ENCODE results near the gene LARP4.

LARP4 gene

GRCh38 chr12:50504798-50505674 lies 104.4 kb downstream of the LARP4 start, which contains the start of gene DIP2B:
Gene DIP2B, plus strand, starts transcription at chr12:50504985. Its CDS starts 156 bp downstream, at chr12:50505141.
- Histone ChIP-seq H3K9ac (ENCODE audit: low read length) (peak within 1 kb of the TSS; percentile 76), H3K9me3 (ENCODE audit: low read length) (no peaks in the 10 kb centered on the region), H3K4me3 (ENCODE audit: low read depth in 1 of 2, low read length in 2 of 2) (peak within 1 kb of the TSS; percentile 55 to 88), H3K27ac (ENCODE audit: low read depth, low read length) (peak within 1 kb of the TSS; percentile 82), H3K27me3 (ENCODE audit: control insufficient read depth in 1 of 2, insufficient read depth in 2 of 2, low read length in 2 of 2) (no peaks in the 10 kb centered on the region), H3K36me3 (ENCODE audit: insufficient read depth, low read length) (no peaks in the 10 kb centered on the region), H3K4me1 (ENCODE audit: insufficient read depth, low read length) (peaks cover 28% of the 10 kb centered on the region)

GRCh38 chr12:50505675-50506530 lies 105.2 kb downstream of the LARP4 start:
- Histone ChIP-seq H3K4me1 (ENCODE audit: insufficient read depth, low read length) (peaks cover 28% of the 10 kb centered on the region), H3K9ac (ENCODE audit: low read length) (peak overlapping the region; percentile 76), H3K27me3 (ENCODE audit: control insufficient read depth in 1 of 2, insufficient read depth in 2 of 2, low read length in 2 of 2) (no peaks in the 10 kb centered on the region), H3K36me3 (ENCODE audit: insufficient read depth, low read length) (no peaks in the 10 kb centered on the region), H3K9me3 (ENCODE audit: low read length) (no peaks in the 10 kb centered on the region), H3K27ac (ENCODE audit: low read depth, low read length) (peak overlapping the region; percentile 82), H3K4me3 (ENCODE audit: low read depth in 1 of 2, low read length in 2 of 2) (peak overlapping the region; percentile 55 to 88)

GRCh38 chr12:50506753-50507473 lies 106.2 kb downstream of the LARP4 start:
- Histone ChIP-seq H3K9ac (ENCODE audit: low read length) (no peak overlapping the region), H3K27me3 (ENCODE audit: control insufficient read depth in 1 of 2, insufficient read depth in 2 of 2, low read length in 2 of 2) (no peaks in the 10 kb centered on the region), H3K4me3 (ENCODE audit: low read depth in 1 of 2, low read length in 2 of 2) (peak overlapping the region in 1 of 2 donors; percentile 88), H3K27ac (ENCODE audit: low read depth, low read length) (no peak overlapping the region), H3K9me3 (ENCODE audit: low read length) (no peaks in the 10 kb centered on the region), H3K4me1 (ENCODE audit: insufficient read depth, low read length) (peaks cover 28% of the 10 kb centered on the region), H3K36me3 (ENCODE audit: insufficient read depth, low read length) (no peaks in the 10 kb centered on the region)

DNA sequence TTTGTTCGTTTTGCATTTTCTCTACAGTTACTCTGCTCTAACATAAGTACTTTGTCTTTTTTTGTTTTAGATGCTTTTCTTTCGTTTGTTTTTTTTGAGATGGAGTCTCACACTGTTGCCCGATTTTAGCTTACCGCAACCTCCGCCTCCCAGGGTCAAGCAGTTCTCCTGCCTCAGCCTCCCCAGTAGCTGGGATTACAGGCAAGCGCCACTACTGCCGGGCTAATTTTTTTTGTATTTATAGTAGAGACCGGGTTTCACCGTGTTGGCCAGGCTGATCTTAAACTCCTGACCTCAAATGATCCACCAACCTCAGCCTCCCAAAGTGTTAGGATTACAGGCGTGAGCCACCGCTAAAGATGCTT lies 106.8 kb downstream of the LARP4 start:
- peaks cover 28% of the 10 kb centered on the region for H3K4me1 ChIP-seq (ENCODE audit: insufficient read depth, low read length)
- H3K9ac ChIP-seq (ENCODE audit: low read length): no peak overlapping the region
- no peaks in the 10 kb centered on the region for H3K9me3 ChIP-seq (ENCODE audit: low read length)
- no peaks in the 10 kb centered on the region for H3K27me3 ChIP-seq (ENCODE audit: control insufficient read depth in 1 of 2, insufficient read depth in 2 of 2, low read length in 2 of 2)
- H3K27ac ChIP-seq (ENCODE audit: low read depth, low read length): no peak overlapping the region
- no peak overlapping the region for H3K4me3 ChIP-seq (ENCODE audit: low read depth in 1 of 2, low read length in 2 of 2)
- H3K36me3 ChIP-seq (ENCODE audit: insufficient read depth, low read length): no peaks in the 10 kb centered on the region

GRCh38 chr12:50507930-50508329 lies 107.2 kb downstream of the LARP4 start:
- Histone ChIP-seq H3K9ac (ENCODE audit: low read length) (no peak overlapping the region), H3K9me3 (ENCODE audit: low read length) (no peaks in the 10 kb centered on the region), H3K27ac (ENCODE audit: low read depth, low read length) (no peak overlapping the region), H3K4me1 (ENCODE audit: insufficient read depth, low read length) (peaks cover 28% of the 10 kb centered on the region), H3K36me3 (ENCODE audit: insufficient read depth, low read length) (no peaks in the 10 kb centered on the region), H3K27me3 (ENCODE audit: control insufficient read depth in 1 of 2, insufficient read depth in 2 of 2, low read length in 2 of 2) (no peaks in the 10 kb centered on the region), H3K4me3 (ENCODE audit: low read depth in 1 of 2, low read length in 2 of 2) (no peak overlapping the region)

DNA sequence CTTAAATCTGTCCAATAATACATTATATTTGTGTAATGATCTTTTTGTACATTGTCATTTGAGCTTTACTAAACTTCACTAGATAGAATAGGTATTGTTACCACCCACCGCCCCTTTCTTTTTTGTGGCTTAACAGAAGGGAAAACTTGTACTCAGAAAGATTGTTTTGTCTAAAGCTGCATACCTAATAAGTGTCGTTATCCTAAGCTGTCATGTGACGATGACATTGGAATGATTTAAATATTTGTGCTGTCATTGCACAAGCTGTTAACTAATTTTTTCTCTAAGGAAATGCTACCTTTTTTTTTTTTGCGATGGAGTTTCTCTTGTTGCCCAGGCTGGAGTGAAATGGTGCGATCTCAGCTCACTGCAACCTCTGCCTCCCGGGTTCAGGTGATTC lies 107.7 kb downstream of the LARP4 start:
- Histone ChIP-seq H3K36me3 (ENCODE audit: insufficient read depth, low read length) (no peaks in the 10 kb centered on the region), H3K4me3 (ENCODE audit: low read depth in 1 of 2, low read length in 2 of 2) (no peak overlapping the region), H3K27ac (ENCODE audit: low read depth, low read length) (no peak overlapping the region), H3K27me3 (ENCODE audit: control insufficient read depth in 1 of 2, insufficient read depth in 2 of 2, low read length in 2 of 2) (no peaks in the 10 kb centered on the region), H3K9ac (ENCODE audit: low read length) (no peak overlapping the region), H3K4me1 (ENCODE audit: insufficient read depth, low read length) (peaks cover 28% of the 10 kb centered on the region), H3K9me3 (ENCODE audit: low read length) (no peaks in the 10 kb centered on the region)

- H3K27me3 ChIP-seq (ENCODE audit: control insufficient read depth in 1 of 2, insufficient read depth in 2 of 2, low read length in 2 of 2): no peaks in the 10 kb centered on the region
- no peak overlapping the region for H3K27ac ChIP-seq (ENCODE audit: low read depth, low read length)
- no peaks in the 10 kb centered on the region for H3K36me3 ChIP-seq (ENCODE audit: insufficient read depth, low read length)
- no peak overlapping the region for H3K9ac ChIP-seq (ENCODE audit: low read length)
- peaks cover 28% of the 10 kb centered on the region for H3K4me1 ChIP-seq (ENCODE audit: insufficient read depth, low read length)
- H3K4me3 ChIP-seq (ENCODE audit: low read depth in 1 of 2, low read length in 2 of 2): no peak overlapping the region
- no peaks in the 10 kb centered on the region for H3K9me3 ChIP-seq (ENCODE audit: low read length)
These were observed 108.4 kb downstream of the LARP4 start for GRCh38 chr12:50508970-50509663.

GRCh38 chr12:50514526-50515276 lies 114.0 kb downstream of the LARP4 start:
- H3K9me3 ChIP-seq (ENCODE audit: low read length): no peaks in the 10 kb centered on the region
- H3K4me3 ChIP-seq (ENCODE audit: low read depth in 1 of 2, low read length in 2 of 2): no peak overlapping the region
- no peaks in the 10 kb centered on the region for H3K27me3 ChIP-seq (ENCODE audit: control insufficient read depth in 1 of 2, insufficient read depth in 2 of 2, low read length in 2 of 2)
- peaks cover 4% of the 10 kb centered on the region for H3K4me1 ChIP-seq (ENCODE audit: insufficient read depth, low read length)
- no peak overlapping the region for H3K9ac ChIP-seq (ENCODE audit: low read length)
- no peaks in the 10 kb centered on the region for H3K36me3 ChIP-seq (ENCODE audit: insufficient read depth, low read length)
- H3K27ac ChIP-seq (ENCODE audit: low read depth, low read length): no peak overlapping the region

DNA sequence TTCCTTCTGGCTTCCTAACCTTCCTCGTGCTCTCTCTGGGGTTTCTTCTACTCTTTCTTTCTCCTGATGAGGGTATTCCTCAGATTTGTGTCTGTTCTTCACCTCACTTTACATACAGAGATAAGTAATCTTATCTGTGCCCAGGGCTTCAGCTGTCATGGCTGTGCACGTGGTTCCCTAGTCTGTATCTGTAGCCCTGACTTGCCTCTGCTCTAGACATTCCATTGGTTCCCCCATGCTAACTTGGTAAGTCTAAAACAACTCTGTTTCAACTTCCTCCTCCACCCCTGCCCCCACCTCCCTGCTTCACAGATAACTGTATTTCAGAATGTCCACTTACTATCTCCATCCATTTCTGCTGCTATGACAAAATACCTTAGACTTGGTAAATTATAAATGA lies 114.9 kb downstream of the LARP4 start:
- no peak overlapping the region for H3K9ac ChIP-seq (ENCODE audit: low read length)
- H3K27me3 ChIP-seq (ENCODE audit: control insufficient read depth in 1 of 2, insufficient read depth in 2 of 2, low read length in 2 of 2): no peaks in the 10 kb centered on the region
- no peaks in the 10 kb centered on the region for H3K36me3 ChIP-seq (ENCODE audit: insufficient read depth, low read length)
- H3K4me3 ChIP-seq (ENCODE audit: low read depth in 1 of 2, low read length in 2 of 2): no peak overlapping the region
- peaks cover 4% of the 10 kb centered on the region for H3K4me1 ChIP-seq (ENCODE audit: insufficient read depth, low read length)
- H3K27ac ChIP-seq (ENCODE audit: low read depth, low read length): no peak overlapping the region
- H3K9me3 ChIP-seq (ENCODE audit: low read length): no peaks in the 10 kb centered on the region

- peaks cover 4% of the 10 kb centered on the region for H3K4me1 ChIP-seq (ENCODE audit: insufficient read depth, low read length)
- H3K36me3 ChIP-seq (ENCODE audit: insufficient read depth, low read length): no peaks in the 10 kb centered on the region
- no peak overlapping the region for H3K9ac ChIP-seq (ENCODE audit: low read length)
- H3K9me3 ChIP-seq (ENCODE audit: low read length): no peaks in the 10 kb centered on the region
- H3K4me3 ChIP-seq (ENCODE audit: low read depth in 1 of 2, low read length in 2 of 2): no peak overlapping the region
- H3K27me3 ChIP-seq (ENCODE audit: control insufficient read depth in 1 of 2, insufficient read depth in 2 of 2, low read length in 2 of 2): no peaks in the 10 kb centered on the region
- no peak overlapping the region for H3K27ac ChIP-seq (ENCODE audit: low read depth, low read length)
These were observed 116.8 kb downstream of the LARP4 start for GRCh38 chr12:50517421-50518048.
